Lung (tissue), 12 donors: Measurements from ENCODE around the gene XRCC5. TPM values are rescaled to one million over a fixed set of nuclear protein-coding genes. Genes with fewer than 3 reads are reported as not detected.
"Not testable (repeated sequence)": the region's sequence is repeated elsewhere in the genome, so short reads cannot be mapped to it uniquely, and the experiment has no call there.

ENCODE experiments used
- ATAC-seq: fragments of 200-7000 bp; cut with Tn5 transposase; one replicate; pipeline ENCODE4 v1.9.1; 2020; ENCODE audit warnings: moderate number of reproducible peaks; ENCODE audit not compliant: insufficient read depth, low FRiP score
- DNase-seq, 3 donors: peaks; one replicate each; pipeline ENCODE4 v3.0.0-alpha.2; 2013 to 2017
- H3K27ac ChIP-seq, 2 donors: one replicate each; pipeline ENCODE4 v1.5.1; 2013; ENCODE audit warnings: mild to moderate bottlenecking in 2 of 2, moderate library complexity in 2 of 2, control low read depth in 1 of 2, inconsistent platforms in 1 of 2, low read depth in 1 of 2, low read length in 1 of 2
- H3K27me3 ChIP-seq, 3 donors: one replicate each; pipeline ENCODE4 v1.5.1; 2013; ENCODE audit warnings: low read length in 2 of 3; ENCODE audit not compliant: control insufficient read depth in 3 of 3, insufficient read depth in 3 of 3
- H3K36me3 ChIP-seq, 4 donors: one replicate each; pipeline ENCODE4 v1.5.1; 2013; ENCODE audit warnings: low read length in 4 of 4, mild to moderate bottlenecking in 1 of 4, moderate library complexity in 1 of 4; ENCODE audit not compliant: control insufficient read depth in 4 of 4, insufficient read depth in 4 of 4
- H3K4me1 ChIP-seq, 5 donors: one replicate each; pipeline ENCODE4 v1.5.1; 2013; ENCODE audit warnings: low read length in 5 of 5, mild to moderate bottlenecking in 2 of 5, moderate library complexity in 1 of 5; ENCODE audit not compliant: control insufficient read depth in 5 of 5, insufficient read depth in 5 of 5
- H3K4me3 ChIP-seq: one replicate; pipeline ENCODE4 v1.5.1; 2013; ENCODE audit warnings: mild to moderate bottlenecking, control low read depth, moderate library complexity
- H3K9ac ChIP-seq, 2 donors: one replicate each; pipeline ENCODE4 v1.5.1; 2013; ENCODE audit warnings: low read length in 2 of 2, control low read depth in 1 of 2; ENCODE audit not compliant: insufficient read depth in 1 of 2
- H3K9me3 ChIP-seq, 4 donors: one replicate each; pipeline ENCODE4 v1.5.1; 2013; ENCODE audit warnings: low read length in 3 of 4, mild to moderate bottlenecking in 1 of 4, moderate library complexity in 1 of 4; ENCODE audit not compliant: control insufficient read depth in 4 of 4, insufficient read depth in 3 of 4
- CTCF ChIP-seq: IDR thresholded peaks from 2 replicates; pipeline ENCODE4 v1.5.1; 2012; ENCODE audit warnings: mild to moderate bottlenecking; ENCODE audit errors: control extremely low read depth, extremely low read depth
- WGBS, 2 donors: extraction: QIAGEN DNeasy Blood & Tissue Kit; methylation state at CpG; one replicate each; pipeline ENCODE4 v1.1.7; 2013; 5-methylcytosine and 5-hydroxymethylcytosine counted together
- polyA plus RNA-seq, 2 donors: library from polyadenylated mRNA; stranded (reverse); fragments of 200-250 nt; gene quantifications; one replicate each; pipeline ENCODE4 v1.2.1, GENCODE V29; 2013
- total RNA-seq, 2 donors: library from RNA; depleted of rRNA in 1 of 2; stranded (reverse); fragments of >200 nt in 1 of 2; gene quantifications; one replicate each; pipeline ENCODE4 v1.2.1, GENCODE V29; 2014 to 2021
- donor health status: control.
- donor health status: control.
- donor health status: Bipolar disorder and iron deficiency.
- donor health status: healthy.
- donor health status: DM: yes; HTN: yes; CAD: no.

XRCC5 gene
- total and polyA plus RNA-seq, 4 donors = 67.3 to 200 (median 144) TPM

GRCh38 chr2:216132585-216132984 is 23.4 kb downstream of the XRCC5 start:
- Histone ChIP-seq H3K9me3 (no peaks in the 10 kb centered on the region), H3K27ac (no peak overlapping the region), H3K9ac (no peak overlapping the region), H3K4me1 (peaks cover 0 to 10% (median 0%) of the 10 kb centered on the region in 5 donors), H3K36me3 (peaks cover 26 to 68% (median 56%) of the 10 kb centered on the region in 4 donors), H3K4me3 (no peak overlapping the region), H3K27me3 (no peaks in the 10 kb centered on the region)
- DNase-seq (no peak), ATAC-seq (no peak)
- TF ChIP-seq CTCF = no peak

- Histone ChIP-seq H3K4me3 (no peak overlapping the region), H3K27ac (no peak overlapping the region), H3K36me3 (peaks cover 32 to 72% (median 62%) of the 10 kb centered on the region in 4 donors), H3K27me3 (no peaks in the 10 kb centered on the region), H3K4me1 (peaks cover 0 to 10% (median 0%) of the 10 kb centered on the region in 5 donors), H3K9ac (no peak overlapping the region), H3K9me3 (no peaks in the 10 kb centered on the region)
- DNase-seq (no peak), ATAC-seq (no peak)
- TF ChIP-seq CTCF = no peak
- WGBS, 2 donors = 91 to 95% methylated on average over 2 of the region's 2 CpGs
Measured at GRCh38 chr2:216133397-216133796, 24.2 kb downstream of the XRCC5 start.

GRCh38 chr2:216134958-216135541 is 25.9 kb downstream of the XRCC5 start:
- TF ChIP-seq CTCF = no peak
- Histone ChIP-seq H3K9ac (no peak overlapping the region), H3K27me3 (no peaks in the 10 kb centered on the region), H3K27ac (no peak overlapping the region), H3K4me1 (peaks cover 0 to 2% (median 0%) of the 10 kb centered on the region in 5 donors), H3K36me3 (peaks cover 34 to 80% (median 68%) of the 10 kb centered on the region in 4 donors), H3K4me3 (no peak overlapping the region), H3K9me3 (no peaks in the 10 kb centered on the region)
- WGBS, 2 donors = 94 to 98% methylated on average over 4 of the region's 4 CpGs
- ATAC-seq (no peak), DNase-seq (no peak)

GRCh38 chr2:216139884-216140283 is 30.7 kb downstream of the XRCC5 start:
- Histone ChIP-seq H3K36me3 (peaks cover 39 to 80% (median 55%) of the 10 kb centered on the region in 4 donors), H3K27me3 (no peaks in the 10 kb centered on the region), H3K4me3 (no peak overlapping the region), H3K9ac (no peak overlapping the region), H3K27ac (no peak overlapping the region), H3K9me3 (no peaks in the 10 kb centered on the region), H3K4me1 (no peaks in the 10 kb centered on the region)
- ATAC-seq (no peak), DNase-seq (no peak)
- TF ChIP-seq CTCF = no peak

GRCh38 chr2:216141516-216141915 is 32.4 kb downstream of the XRCC5 start:
- H3K27ac ChIP-seq, ATAC-seq, H3K9me3 ChIP-seq, H3K4me3 ChIP-seq, H3K27me3 ChIP-seq, H3K4me1 ChIP-seq, H3K9ac ChIP-seq, DNase-seq: not testable (repeated sequence)
- WGBS, 2 donors = 96 to 97% methylated on average over 4 of the region's 4 CpGs
- peaks cover 34 to 79% (median 52%) of the 10 kb centered on the region in 4 donors for H3K36me3 ChIP-seq
